DLD1 (cell line): ENCODE data around the gene PLXNB1.

Experiments
- in situ Hi-C: cut with HindIII; loops from 2 replicates; pipeline ENCODE4 v1.10.0; 2017; ENCODE audit warnings: low sequenced_read_pairs

Gene PLXNB1

GRCh38 chr3:48419597-48419996 is 10.3 kb downstream of the PLXNB1 start:
- in situ Hi-C loops = no loop called here

GRCh38 chr3:48419149-48419548 is 10.7 kb downstream of the PLXNB1 start:
- in situ Hi-C loops = no loop called here

GRCh38 chr3:48418651-48419050 is 11.2 kb downstream of the PLXNB1 start:
- in situ Hi-C loops = no loop called here

GRCh38 chr3:48418140-48418539 is 11.7 kb downstream of the PLXNB1 start:
- in situ Hi-C loops = no loop called here

- in situ Hi-C loops = no loop called here
Measured at GRCh38 chr3:48417529-48418108, 12.3 kb downstream of the PLXNB1 start.

GRCh38 chr3:48416546-48416945 is 13.3 kb downstream of the PLXNB1 start:
- in situ Hi-C loops = no loop called here

GRCh38 chr3:48416091-48416505 is 13.8 kb downstream of the PLXNB1 start:
- in situ Hi-C loops = no loop called here

GRCh38 chr3:48415251-48415953 is 14.5 kb downstream of the PLXNB1 start:
- in situ Hi-C loops = no loop called here

- in situ Hi-C loops = no loop called here
Measured at GRCh38 chr3:48414376-48415250, 15.3 kb downstream of the PLXNB1 start.

GRCh38 chr3:48413611-48414010 is 16.3 kb downstream of the PLXNB1 start:
- in situ Hi-C loops = no loop called here

- in situ Hi-C loops = no loop called here
Measured at GRCh38 chr3:48413086-48413485, 16.8 kb downstream of the PLXNB1 start.

- in situ Hi-C loops = no loop called here
Measured at GRCh38 chr3:48412375-48413001, 17.4 kb downstream of the PLXNB1 start.

- in situ Hi-C loops = no loop called here
Measured at GRCh38 chr3:48411606-48412374, 18.1 kb downstream of the PLXNB1 start.

GRCh38 chr3:48411041-48411588 is 18.8 kb downstream of the PLXNB1 start:
- in situ Hi-C loops = no loop called here

GRCh38 chr3:48410205-48411040 is 19.5 kb downstream of the PLXNB1 start:
- in situ Hi-C loops = no loop called here

- in situ Hi-C loops = loop anchor here (10.0 kb wide), 2 partner anchors 65 to 135 kb away; no protein-coding TSS in a partner anchor
Measured at GRCh38 chr3:48409291-48410201, 20.3 kb downstream of the PLXNB1 start.

GRCh38 chr3:48408823-48409281 is 21.0 kb downstream of the PLXNB1 start:
- in situ Hi-C loops = loop anchor here (10.0 kb wide), 2 partner anchors 64 to 134 kb away; no protein-coding TSS in a partner anchor

- in situ Hi-C loops = loop anchor here (10.0 kb wide), 2 partner anchors 63 to 133 kb away; no protein-coding TSS in a partner anchor
Measured at GRCh38 chr3:48407542-48408099, 22.3 kb downstream of the PLXNB1 start.
